Kidney epithelial cell (primary cell): ENCODE data around the gene CRACDL. TPM values are rescaled to one million over a fixed set of nuclear protein-coding genes. Genes with fewer than 3 reads are reported as not detected.

Experiments
- DNase-seq: peaks from one replicate; pipeline ENCODE4 v3.0.0-alpha.2; 2010; ENCODE audit warnings: low read depth
- H3K27me3 ChIP-seq: 2 replicates; pipeline ENCODE4 v1.6.0; 2011; ENCODE audit warnings: low read length; ENCODE audit not compliant: control insufficient read depth, insufficient read depth
- H3K36me3 ChIP-seq: 2 replicates; pipeline ENCODE4 v1.5.1; 2011; ENCODE audit warnings: low read length; ENCODE audit not compliant: control insufficient read depth, insufficient read depth
- H3K4me3 ChIP-seq: 2 replicates; pipeline ENCODE4 v1.5.1; 2011; ENCODE audit warnings: low read depth, mild to moderate bottlenecking, control low read depth, low read length
- CTCF ChIP-seq: IDR thresholded peaks from 2 replicates; pipeline ENCODE4 v1.5.1; 2011; ENCODE audit warnings: mild to moderate bottlenecking, moderate library complexity, low read length, control low read depth, inconsistent platforms; ENCODE audit not compliant: insufficient read depth, poor library complexity, severe bottlenecking
- total RNA-seq: library from RNA; depleted of rRNA; stranded (reverse); fragments of >200 nt; gene quantifications from 2 replicates; pipeline ENCODE4 v1.2.3, GENCODE V29; 2015

CRACDL gene
- total RNA-seq, 1 donor from 2014 or later, result 1.4 TPM

DNA sequence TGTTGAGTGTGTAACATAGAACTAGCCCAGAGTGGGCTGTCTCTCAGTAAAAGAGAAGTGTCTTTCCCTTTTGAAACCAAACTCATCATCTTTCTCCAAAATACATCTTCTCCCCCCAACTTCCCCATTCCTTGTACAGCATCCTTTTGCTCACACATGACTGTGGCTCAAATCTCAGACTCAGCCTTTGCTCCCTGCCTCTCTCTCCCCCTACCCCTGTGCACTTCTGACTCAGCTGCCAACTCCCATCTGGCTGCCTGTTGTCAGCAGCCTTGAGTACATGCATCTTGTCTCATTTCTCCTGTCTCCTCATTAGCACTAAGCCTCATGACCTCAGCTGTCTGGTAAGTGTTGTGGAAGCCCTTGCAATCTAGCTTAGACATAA is 187.0 kb downstream of the CRACDL start:
- no peak overlapping the region for H3K4me3 ChIP-seq
- H3K27me3 ChIP-seq, result no peaks in the 10 kb centered on the region
- TF ChIP-seq CTCF, result no peak
- H3K36me3 ChIP-seq, result no peaks in the 10 kb centered on the region
- no peak for DNase-seq

DNA sequence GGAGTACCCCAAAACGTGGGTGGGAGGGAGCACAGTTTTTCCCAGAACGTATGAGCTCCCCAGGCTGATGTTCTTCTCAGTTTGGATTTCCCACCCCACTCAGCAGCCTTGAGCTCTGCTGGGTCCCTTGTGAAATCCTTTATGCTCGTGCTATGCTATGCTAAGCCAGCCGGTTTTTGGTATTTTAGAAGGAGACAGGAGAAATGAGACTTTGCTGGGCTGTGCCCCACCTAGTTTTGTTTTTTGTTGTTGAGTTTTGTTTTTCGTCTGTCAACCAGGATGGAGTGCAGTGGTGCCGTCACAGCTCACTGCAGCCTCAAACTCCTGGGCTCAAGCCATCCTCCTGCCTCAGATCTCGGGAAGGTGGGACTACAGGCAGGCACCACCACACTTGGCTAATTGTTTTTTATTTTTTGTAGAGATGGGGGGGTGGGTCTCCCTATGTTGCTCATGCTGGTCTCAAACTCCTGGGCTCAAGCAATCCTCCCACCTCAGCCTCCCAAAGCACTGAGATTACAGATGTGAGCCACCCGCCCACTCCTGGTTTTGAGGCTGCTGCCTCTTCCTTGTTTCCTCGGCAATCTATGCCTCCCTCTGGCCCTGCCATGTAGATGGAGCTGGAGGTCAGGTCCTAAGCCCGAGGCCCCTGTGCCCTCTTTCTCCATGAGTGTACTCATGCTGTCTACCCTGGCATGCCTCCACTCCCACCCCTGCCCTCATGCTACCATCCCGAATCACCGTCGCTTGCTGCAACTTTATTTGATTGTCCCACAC is 187.5 kb downstream of the CRACDL start:
- TF ChIP-seq CTCF, result no peak
- Histone ChIP-seq H3K4me3 (no peak overlapping the region), H3K27me3 (no peaks in the 10 kb centered on the region), H3K36me3 (no peaks in the 10 kb centered on the region)
- DNase-seq, result no peak

DNA sequence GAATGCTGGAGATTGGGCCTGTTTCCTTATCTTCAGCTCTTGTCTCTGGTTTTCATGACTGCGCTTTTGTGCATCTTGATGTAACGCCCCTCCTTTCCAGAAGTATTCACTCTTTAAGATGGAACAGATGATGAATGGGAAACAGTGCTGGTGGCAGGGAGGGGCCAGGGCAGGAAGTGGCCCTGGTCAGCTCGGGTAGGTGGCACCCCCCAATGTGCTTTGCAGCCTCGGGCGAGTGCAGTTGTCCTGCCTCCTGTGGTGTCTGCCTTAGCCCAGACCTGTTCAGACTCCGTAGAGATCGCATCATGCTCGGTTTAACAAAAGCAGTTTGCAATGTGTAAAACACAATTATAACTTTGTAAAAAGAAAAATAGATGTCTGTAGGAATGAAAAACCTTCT is 188.1 kb downstream of the CRACDL start:
- TF ChIP-seq CTCF, result no peak
- H3K36me3 ChIP-seq, result no peaks in the 10 kb centered on the region
- DNase-seq, result no peak
- no peak overlapping the region for H3K4me3 ChIP-seq
- H3K27me3 ChIP-seq, result no peaks in the 10 kb centered on the region

DNA sequence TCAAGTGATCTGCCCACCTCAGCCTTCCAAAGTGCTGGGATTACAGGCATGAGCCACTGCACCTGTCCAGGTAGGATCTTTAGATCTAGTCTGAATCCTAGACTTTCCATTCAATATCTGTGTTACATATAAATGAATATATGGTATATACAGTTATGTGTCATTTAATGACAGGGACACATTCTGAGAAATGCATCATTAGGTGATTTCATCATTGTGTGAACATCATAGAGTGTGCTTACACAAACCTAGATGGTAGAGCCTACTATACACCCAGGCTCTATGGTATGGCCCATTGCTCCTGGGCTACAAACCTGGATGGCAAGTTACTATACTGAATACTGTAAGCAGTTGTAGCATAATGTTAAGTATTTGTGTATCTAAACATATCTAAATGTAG is 189.6 kb downstream of the CRACDL start:
- no peak overlapping the region for H3K4me3 ChIP-seq
- no peak for TF ChIP-seq CTCF
- no peaks in the 10 kb centered on the region for H3K27me3 ChIP-seq
- no peak for DNase-seq
- H3K36me3 ChIP-seq, result no peaks in the 10 kb centered on the region

- H3K27me3 ChIP-seq, result no peaks in the 10 kb centered on the region
- no peak for TF ChIP-seq CTCF
- no peak for DNase-seq
- no peaks in the 10 kb centered on the region for H3K36me3 ChIP-seq
- H3K4me3 ChIP-seq, result no peak overlapping the region
Measured at GRCh38 chr2:98744595-98744994, 191.4 kb downstream of the CRACDL start.

Other genes with a start within 250 kb of the CRACDL start
- 3.2 and 5.8 TPM in 2 replicates for gene MGAT4A, start 205.1 kb downstream of the CRACDL start, total RNA-seq
- gene C2orf15, start 205.5 kb upstream of the CRACDL start, total RNA-seq, result 6.7 and 7.8 TPM in 2 replicates
- gene TSGA10, start 218.7 kb upstream of the CRACDL start, total RNA-seq, result 6.0 and 8.3 TPM in 2 replicates
- gene LIPT1, start 218.7 kb upstream of the CRACDL start, total RNA-seq, result 4.5 and 5.3 TPM in 2 replicates
- gene MITD1, start 244.8 kb upstream of the CRACDL start, total RNA-seq, result 43.5 and 46.0 TPM in 2 replicates
- gene MRPL30, start 245.0 kb upstream of the CRACDL start, total RNA-seq, result 30.8 and 34.6 TPM in 2 replicates